HG03439 (cell line): ENCODE results near the gene PFN3.

Source experiments
- ATAC-seq: cut with Tn5 transposase; IDR thresholded peaks from one replicate; pipeline ENCODE4 v1.9.1; 2021; ENCODE audit warnings: mild to moderate bottlenecking, moderate library complexity; ENCODE audit not compliant: unreplicated experiment

PFN3 gene

DNA sequence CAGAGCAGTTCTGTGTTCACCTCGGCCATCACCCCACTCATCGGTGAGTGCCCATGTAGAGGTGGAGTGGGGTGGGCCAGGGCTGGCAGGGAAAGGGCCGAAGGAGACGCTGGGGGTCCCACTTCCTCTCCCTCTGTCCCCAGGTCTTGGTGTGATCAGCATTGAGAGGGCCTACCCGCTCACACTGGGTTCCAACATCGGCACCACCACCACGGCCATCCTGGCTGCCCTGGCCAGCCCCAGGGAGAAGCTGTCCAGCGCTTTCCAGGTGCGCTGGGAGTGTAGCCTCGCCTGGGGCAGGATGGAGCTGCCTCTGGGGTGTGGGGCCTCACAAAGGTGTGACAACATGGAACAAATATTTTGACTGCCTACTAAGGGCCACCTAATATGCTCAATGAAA, 3.7 kb downstream of the PFN3 start:
- ATAC-seq: no peak

- no peak for ATAC-seq
Observed at GRCh38 chr5:177396078-177396477, 4.4 kb downstream of the PFN3 start.

DNA sequence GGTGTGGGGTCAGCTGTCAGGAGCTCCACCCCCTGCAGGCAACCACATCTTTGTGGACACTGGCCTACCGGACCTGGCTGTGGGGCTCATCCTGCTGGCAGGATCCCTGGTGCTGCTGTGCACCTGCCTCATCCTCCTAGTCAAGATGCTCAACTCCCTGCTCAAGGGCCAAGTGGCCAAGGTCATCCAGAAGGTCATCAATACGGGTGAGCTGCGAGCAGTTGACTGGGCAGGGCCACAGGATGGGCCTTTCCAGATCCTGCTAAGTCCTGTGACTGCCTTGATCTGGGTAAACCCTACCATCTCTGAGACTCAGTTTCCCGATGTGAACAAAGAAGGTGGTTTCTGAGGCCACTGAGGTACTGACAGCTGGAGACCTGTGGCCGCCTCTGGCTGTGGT, 6.5 kb downstream of the PFN3 start:
- ATAC-seq: no peak

DNA sequence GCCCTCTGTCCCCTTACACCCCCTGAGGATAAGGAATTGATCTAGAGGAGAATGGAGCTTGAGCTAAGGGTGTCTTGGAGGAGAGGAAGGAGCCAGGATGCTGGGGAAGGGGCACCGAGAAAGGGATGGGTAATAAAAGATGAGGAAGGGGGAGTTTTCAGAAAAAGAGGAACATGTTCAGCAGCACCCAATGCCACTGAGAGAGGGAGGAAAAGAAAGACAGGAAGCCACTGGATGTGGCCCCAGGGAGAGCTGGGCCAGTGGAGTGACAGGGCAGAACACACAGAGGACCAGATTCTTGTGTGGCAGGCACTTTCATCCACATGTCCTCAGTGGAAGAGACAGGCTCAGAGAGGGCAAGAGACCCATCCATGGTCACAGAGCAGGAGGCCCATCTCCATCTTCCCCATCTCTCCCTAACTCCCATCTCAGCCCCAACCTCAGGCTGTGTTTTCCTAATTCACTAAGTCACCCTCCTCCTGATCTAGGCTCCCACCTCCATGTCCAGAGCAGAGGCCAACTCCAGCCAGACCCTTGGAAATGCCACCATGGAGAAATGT, 7.2 kb downstream of the PFN3 start:
- no peak for ATAC-seq

DNA sequence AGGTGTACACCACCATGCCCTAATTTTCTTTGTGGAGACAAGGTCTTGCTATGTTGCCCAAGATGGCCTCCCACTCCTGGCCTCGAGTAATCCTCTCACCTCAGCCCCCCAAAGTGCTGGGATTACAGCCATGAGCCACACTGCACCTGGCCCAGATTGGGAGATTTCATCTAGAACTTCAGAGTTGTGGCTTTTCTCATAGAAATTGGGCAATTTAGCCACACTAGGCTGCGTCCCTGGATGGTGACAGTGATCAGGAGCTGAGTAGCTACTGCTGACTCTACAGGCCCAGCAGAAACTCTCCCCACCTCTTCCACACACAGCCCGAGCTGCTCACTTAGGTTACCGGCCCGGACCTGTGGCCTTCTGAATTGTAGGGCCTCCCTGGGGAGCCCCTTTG, 7.7 kb downstream of the PFN3 start:
- ATAC-seq: no peak

GRCh38 chr5:177390363-177391300, 9.8 kb downstream of the PFN3 start:
- ATAC-seq: peak; percentile 51

DNA sequence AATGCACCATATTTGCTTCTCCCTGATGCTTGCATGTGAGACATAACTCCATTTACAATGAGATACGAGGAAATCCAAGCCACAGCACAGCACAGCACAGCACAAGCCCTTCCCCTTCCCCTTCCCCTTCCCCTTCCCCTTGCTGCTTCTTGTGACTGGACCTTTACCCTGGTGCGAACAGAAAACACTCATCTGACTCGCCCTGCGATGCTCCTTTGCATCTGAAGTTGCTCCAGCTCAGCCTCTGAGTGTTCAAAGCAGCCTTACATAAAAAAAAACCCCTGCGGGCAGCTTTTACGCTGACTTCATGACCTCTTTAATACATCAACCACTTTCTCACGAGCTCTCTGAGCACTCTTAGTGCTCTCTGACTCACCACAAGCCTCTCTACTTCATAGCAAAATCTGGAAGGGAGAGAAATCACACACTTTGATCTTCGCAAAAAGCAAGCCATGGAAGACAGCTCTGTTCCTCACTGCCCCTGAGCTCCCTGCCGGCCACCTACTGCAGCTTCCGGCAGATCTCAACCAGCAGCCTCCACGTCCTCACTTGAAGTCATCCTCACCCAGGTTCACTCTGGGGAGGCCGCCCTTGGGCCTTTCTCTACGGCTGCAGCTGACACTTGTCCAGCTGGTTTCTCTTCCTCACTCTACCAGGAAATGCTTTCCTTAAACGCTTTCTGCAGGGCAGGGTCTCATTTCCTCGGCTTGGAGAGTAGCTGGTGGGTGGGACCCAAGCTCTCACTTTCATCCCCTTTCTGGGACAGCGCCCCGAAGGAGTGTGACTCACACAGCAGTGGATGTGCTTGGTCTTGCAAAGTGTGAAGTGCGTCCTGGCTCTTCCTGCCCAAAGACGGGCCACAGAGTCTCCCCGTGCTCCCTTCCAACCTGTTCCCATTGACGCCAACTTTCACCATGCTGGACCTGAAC, 11.0 kb downstream of the PFN3 start:
- ATAC-seq: peak; percentile 45

DNA sequence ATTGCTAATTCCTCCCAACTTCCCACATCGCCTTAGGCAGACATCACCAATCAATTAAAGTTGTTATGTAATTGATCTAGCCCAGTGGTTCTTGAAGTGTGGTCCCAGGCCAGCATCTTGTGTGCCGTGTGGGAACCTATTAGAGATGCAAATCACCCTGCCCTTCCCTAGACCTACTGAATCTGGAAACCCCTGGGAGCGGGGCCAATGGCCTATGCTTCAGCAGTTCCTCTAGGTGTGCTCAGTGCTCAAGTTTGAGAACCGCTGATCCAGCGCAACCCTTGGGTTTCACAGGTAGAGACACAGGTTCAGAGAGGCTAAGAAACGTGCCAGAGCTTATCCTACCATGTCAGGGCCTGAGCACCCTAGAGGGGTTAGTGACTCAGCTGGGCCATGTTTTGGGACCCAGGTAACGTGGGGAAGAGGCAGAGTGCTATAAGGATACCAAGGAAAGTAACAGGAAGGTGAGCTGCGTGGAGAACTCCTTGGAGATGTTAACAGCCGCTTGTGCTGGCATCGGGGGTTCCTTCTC, 11.9 kb downstream of the PFN3 start:
- no peak for ATAC-seq

DNA sequence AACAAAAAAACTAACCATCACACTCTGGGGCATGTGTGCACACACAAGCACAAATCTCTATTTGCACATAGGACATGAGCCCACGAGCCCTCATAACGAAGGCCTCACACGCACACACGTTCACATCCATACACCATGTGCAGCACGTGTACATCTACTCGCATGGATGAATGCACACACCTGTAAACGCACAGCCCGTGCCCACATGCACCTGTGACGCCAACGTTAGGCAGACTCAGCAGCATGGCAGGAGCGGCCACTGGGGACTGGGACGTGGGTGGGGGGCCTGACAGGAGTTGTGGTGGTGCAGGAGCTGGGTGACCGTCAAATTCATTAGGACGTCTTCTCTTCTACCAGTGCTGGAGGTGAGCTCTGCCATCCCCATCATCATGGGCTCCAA, 13.1 kb downstream of the PFN3 start:
- no peak for ATAC-seq

GRCh38 chr5:177386542-177386941, 13.9 kb downstream of the PFN3 start:
- no peak for ATAC-seq

- no peak for ATAC-seq
Observed at GRCh38 chr5:177385720-177386119, 14.7 kb downstream of the PFN3 start.

GRCh38 chr5:177384134-177384533, 16.3 kb downstream of the PFN3 start, which contains the start of gene SLC34A1:
Gene SLC34A1 (plus strand): TSS chr5:177384434. CDS start chr5:177385742, 1,308 bp downstream.
- ATAC-seq: no peak

DNA sequence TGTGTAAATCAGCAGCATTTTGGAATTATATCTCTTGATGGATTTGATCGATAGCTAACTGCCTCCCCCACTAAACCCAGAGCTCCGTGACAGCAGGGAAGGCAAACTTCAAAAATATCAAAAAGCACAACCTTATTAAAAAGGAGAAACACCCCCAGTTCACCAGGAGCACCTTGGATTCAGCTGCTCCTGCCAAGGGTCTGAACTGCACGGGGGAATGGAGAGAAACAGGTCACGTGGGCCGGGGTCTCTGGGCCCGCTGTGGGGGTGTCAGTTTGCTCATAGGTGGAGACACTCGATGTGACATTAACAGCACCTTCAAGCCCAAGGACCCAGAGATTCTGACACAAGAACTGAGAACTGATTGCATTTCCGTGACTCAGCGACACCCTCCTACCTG, 17.3 kb downstream of the PFN3 start:
- no peak for ATAC-seq

GRCh38 chr5:177382423-177383029, 17.9 kb downstream of the PFN3 start:
- no peak for ATAC-seq

- no peak for ATAC-seq
Observed at GRCh38 chr5:177380805-177381126, 19.7 kb downstream of the PFN3 start.

- no peak for ATAC-seq
Observed at GRCh38 chr5:177378884-177379883, 21.3 kb downstream of the PFN3 start.

DNA sequence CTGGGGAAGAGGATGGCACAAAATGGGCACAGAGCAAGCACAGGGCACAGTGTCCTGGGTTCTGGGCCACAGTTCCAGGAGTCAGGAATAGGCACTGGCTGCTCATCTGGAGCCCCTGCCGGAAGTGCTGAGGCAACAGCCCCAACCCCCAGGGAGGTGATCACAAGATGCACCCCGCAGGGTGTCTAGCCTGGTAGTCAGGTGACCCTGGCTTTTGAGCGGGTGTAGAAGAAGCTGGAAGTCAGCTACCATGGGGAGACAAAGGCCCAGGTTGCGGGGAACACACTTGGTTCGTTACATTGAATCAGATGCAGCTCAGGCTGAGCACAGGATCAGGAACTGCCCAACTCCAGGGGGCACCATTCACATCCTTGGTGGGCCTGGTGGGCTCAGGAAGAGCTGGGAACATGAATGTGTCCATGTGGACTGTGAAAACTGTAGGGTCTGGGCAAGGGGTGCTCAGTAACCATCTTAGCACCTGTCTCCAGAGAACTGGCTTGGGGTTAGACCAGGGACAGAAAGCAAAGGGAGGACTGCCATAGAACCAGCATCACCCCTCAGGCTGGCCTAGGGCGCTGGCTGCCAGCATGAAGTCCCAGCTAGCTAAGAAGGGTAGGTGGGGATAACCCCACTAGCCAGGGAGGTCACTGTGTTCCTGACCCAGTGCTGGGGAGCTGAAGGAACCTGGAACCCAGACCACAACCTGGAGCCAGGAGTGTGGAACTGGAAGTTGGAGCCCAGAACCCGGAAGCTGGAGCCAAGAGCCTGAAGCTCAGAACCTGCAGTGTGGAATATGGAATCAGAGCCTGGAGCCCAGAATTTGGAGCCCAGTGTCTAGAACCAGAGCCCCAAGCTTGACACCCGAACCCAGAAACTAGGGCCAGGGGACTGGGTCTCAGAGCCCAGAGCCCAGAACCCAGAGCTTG, 22.3 kb downstream of the PFN3 start:
- ATAC-seq: no peak

DNA sequence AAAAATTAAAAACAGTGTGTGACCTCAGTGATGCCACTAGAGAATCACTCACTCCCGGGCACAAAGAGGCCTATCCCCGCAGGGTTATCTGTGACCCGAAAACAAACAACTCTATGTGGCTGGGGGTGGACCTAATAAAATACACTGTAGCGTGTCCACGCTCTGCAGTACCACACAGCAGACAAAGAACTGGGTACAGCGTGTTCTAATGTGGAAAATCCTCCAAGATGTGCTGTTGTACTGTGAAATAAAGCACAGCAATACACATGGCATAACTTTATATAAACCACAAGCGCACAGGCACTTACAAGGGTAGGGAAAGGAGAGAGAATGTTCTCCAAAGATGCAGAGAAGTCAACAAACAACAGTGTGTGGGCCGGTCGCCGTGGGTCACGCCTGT, 24.4 kb downstream of the PFN3 start:
- ATAC-seq: no peak
